Activated CD4-positive, alpha-beta T cell treated with anti-CD3 and anti-CD28 coated beads, Interleukin-2, Interleukin-6, amounts not matched to agents 100 ng/mL and 50 ng/mL, durations not matched to agents 16 hours and 8 hours (primary cell): ENCODE results near the gene OR8G5.

Source experiments
- DNase-seq: peaks from one replicate; pipeline ENCODE4 v3.0.0-alpha.2; 2020

Gene OR8G5

DNA sequence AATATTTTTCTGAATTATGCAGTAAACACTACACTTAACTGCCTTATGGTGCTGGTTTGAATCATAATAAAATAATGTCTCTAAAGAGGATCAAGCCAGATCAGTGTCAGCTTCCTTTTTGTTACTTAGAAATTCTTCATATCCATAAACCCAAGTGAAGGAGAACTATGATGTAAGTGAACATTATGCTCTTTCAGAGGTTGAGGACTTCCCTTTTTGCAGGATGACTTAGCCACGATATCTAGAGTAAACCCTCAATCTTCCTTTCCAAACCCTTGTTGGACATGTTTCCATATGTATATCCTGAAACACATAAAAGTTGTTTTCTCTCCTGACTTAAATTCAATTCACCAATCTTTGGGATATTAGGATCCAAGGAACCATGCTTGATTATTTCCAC, 38.5 kb downstream of the OR8G5 start:
- DNase-seq: no peak

DNA sequence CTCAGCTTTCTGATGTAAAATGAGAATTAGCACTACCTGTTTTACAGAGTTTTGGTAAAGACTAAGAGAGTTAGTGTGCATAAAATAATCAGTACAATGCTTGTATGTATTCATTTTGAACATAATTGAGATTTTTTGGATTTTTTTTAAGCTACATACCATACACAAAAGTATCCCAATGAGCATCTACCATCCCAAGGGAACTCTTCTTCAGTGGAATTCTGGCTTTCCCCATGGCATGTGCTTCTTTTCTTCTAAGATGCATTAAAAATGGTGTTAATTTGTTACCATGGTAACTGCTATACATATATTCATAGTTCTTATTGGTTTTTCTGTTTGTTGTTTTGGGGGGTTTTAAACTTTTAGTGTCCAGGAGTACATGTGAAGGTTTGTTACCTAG, 39.8 kb downstream of the OR8G5 start:
- no peak for DNase-seq

DNA sequence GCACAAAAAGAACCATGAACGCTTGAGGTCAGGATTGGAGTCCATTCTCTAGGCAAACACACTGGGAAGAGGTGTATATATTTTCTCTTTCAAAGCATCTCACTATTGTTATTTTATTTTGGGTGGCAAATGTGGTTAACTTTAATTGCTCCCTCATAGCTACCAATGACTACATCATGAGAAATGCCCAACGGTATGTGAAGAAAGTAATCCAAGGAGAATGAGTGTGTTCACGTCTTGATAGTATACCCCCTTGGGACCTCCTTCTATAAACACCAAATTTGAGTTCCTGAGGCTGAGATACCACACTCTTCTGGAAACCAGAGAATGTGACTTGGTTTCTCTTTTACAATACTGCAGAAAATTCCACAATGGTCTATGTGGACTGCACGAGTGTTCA, 41.7 kb downstream of the OR8G5 start:
- no peak for DNase-seq

DNA sequence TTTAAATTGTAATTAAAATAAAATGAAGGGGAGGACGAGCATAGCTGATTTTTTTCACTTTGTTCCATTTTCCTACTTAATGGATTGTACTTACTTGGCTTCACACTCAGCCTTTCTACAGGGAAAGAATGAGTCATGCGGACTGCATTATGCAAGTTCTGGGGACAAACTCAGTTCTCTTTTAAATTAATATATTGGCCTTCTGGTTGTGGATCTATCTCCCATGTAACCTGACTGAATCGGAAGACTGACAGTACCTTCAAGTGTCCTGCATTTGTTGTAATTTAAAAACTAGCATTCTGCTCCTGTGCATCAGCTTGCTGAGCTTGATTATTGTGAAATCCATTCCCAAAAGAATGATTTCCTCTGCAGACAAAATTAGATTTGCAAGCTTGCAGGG, 45.4 kb downstream of the OR8G5 start:
- no peak for DNase-seq

DNA sequence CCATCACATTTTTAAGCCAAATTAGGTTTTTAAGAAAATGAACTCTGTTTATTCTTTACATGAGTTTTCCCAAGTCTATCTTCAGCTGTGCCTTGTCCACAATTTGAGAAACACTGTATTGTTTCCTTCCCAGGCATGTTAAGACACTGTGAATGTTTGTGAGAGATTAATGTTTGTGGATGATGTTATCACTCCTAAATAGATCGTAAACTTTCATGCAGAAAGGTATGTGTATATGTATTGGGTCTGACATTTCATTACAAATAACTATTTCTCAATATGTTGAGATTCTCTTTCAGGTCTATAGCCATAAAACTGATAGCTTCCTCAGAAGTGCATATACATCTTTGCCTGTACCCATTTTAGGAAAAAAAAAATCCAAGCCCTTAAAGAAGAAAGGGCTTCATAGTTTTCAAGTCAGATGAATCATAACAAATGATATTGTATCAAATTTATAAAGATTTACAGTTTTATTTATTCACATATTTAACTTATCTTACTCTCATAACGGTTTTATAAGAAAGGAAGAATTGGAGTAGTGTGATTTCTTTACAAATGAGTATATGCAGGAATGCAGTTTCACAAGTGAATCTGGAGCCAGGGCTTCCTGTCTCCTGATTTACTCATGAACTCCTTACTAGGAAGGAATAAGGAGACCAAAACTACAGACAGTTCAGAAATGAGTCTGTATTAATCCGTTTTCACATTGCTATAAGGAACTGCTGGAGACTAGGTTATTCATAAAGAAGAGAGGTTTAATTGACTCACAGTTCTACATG, 46.4 kb downstream of the OR8G5 start:
- no peak for DNase-seq

DNA sequence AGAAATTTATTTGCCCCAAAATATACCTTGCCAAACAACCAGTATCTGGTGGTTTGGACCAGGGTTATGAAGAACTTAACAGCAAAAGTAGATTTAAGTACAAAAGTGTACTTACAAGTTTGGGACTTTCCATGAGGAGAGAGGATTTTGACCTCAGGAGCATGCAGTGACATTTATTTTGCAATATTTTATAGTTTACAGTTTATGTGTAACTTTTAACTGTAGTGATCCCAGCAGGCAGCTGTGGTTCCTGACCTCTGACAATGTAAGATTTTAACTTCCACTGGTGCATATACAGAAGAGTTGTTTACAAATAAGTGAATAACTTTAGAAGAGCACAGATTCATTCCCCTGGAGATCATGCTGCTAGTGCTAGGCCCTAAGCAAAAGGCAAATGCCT, 50.9 kb downstream of the OR8G5 start:
- no peak for DNase-seq

DNA sequence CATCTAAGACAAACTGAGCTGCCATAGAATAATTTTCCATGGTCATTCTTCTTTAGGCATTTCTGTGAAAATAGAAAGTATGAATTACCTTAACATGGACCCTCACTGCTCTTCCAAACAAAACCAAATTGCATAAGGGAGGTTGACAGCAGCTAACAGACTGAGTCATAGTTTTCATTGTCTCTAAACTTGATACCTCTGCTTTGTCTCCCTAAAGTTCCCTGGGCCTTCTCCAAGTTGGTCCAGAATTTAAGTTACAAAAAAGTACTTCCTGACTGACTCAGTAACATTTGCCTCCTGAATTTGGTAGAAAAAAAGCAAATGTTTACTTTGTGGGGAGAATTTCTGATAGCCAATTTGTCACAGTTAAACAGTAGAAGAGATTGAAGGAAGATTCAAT, 54.5 kb downstream of the OR8G5 start:
- no peak for DNase-seq

DNA sequence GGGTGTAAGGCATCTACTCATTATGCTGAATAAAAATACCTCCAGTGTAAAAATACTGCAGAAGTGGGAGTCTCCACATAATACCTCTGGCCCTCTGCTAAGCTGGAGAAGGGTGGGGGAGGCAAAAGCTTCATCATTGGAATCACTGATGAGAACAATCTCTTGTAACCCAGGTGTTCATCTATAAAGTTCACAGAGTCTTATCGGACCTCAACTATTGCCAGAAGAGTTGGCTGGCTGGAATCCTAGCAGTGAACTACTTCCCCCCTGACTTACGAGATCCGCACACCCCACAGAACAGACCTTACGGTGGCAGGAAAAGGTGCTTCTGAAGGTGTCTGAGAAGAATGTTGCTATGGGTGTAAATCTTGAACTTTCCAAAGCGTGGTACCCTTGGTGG, 55.1 kb downstream of the OR8G5 start:
- no peak for DNase-seq

DNA sequence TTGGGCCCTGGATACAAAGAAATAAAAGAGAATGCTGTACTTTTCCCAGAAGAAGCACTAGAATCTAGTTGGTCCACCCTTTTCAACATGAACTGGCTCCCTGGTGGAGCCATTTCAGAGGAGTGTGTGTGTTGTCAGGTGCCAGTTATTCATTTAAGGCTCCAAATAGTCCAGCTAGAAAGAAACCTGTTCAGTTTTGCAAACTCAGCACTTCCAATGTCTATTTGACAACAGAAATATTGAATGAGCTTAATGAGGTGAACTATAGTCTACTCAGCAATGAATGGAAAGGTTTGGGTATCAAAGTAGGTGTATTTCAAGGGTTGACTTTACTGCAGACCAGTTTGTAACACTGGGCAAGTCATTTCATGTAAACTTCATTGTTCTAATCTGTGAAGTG, 55.5 kb downstream of the OR8G5 start:
- no peak for DNase-seq

DNA sequence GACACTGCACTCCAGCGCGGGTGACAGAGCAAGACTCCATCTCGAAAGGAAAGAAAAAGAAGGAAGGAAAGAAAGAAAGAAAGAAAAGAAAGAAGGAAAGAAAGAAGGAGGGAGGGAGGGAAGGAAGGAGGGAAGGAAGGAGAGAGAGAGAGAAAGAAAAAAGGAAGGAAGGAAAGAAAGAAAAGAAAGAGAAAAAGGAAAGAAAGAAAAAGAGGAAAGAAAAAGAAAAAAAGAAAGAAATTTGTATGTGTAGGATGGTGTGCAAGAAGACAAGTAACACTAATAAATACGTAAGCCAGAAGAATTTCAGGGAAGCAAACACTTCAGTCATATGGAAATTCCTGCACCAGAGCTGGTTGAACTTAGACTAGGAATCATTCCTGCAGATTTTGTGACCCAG, 57.0 kb downstream of the OR8G5 start:
- no peak for DNase-seq

DNA sequence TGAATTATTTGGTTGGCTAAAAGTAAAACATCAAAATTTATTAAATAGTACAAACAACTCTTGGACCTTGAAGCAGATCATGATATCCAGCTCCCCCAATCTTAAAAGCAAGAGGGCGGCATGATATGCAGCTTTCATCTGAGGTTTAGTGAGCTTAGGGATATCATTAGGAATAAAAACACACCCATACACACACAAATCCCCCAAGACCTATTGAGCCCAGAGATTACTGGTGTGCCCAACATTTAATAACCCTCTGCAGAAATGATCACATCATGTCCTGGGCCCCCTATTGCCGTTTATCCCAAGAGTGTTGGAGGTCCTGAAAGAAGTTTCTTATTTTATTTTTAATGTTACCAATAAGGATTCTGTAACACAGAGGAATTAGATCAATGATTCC, 57.7 kb downstream of the OR8G5 start, which contains the start of gene OR8D1:
OR8D1 (minus strand) TSS at position 101 of the 400 bp plus-strand sequence. CDS start 3,183 bp downstream, outside the sequence.
- no peak for DNase-seq

DNA sequence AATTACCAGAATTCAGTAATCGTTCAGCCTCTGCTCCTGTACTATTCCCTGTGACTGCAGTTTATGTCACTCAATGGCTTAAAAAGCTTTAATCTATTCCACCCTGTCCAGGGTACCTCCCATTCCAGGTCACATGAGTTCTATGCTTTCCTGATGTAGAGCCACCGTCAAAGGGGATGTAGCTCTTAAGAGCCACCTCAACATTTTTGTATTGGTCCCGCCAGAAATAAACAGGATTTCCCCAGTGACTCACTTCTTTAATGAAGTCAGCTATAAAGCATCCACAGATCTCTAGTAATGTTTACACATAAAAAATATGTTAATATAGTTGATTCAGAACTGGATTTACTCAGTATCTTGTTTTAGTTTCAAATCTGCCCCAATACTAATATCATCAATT, 58.9 kb downstream of the OR8G5 start:
- DNase-seq: no peak
